HepG2 (cell line): ENCODE results near the gene SNUPN. TPM values are rescaled to one million over a fixed set of nuclear protein-coding genes. Genes with fewer than 3 reads are reported as not detected.
A peak's percentile ranks its signal among the peaks of the same experiment; 100 is the strongest.

Experiments
- ELF4 ChIP-seq: sonication (generic); formaldehyde crosslinking; IDR thresholded peaks from 2 replicates; pipeline ENCODE4 v1.5.0; 2020; ENCODE audit warnings: missing genetic modification reagents, mild to moderate bottlenecking, moderate library complexity, borderline replicate concordance
- HNRNPL ChIP-seq: fragments of 200-400 bp; formaldehyde crosslinking; IDR thresholded peaks from 2 replicates; pipeline ENCODE4 v1.6.1; 2017; ENCODE audit warnings: mild to moderate bottlenecking, low read depth, low read length
- IKZF5 ChIP-seq: IDR thresholded peaks from 2 replicates; pipeline ENCODE4 v1.6.1; 2018; ENCODE audit warnings: missing genetic modification reagents, mild to moderate bottlenecking, missing compliant biosample characterization
- MLXIP ChIP-seq: sonication (generic); formaldehyde crosslinking; IDR thresholded peaks from 2 replicates; pipeline ENCODE4 v1.9.0; 2021; ENCODE audit warnings: missing genetic modification reagents, borderline replicate concordance
- NRL ChIP-seq: sonication (generic); formaldehyde crosslinking; IDR thresholded peaks from 2 replicates; pipeline ENCODE4 v1.5.0; 2020; ENCODE audit warnings: missing genetic modification reagents, mild to moderate bottlenecking, moderate library complexity, borderline replicate concordance
- RCOR2 ChIP-seq: IDR thresholded peaks from 2 replicates; pipeline ENCODE4 v1.6.1; 2016; ENCODE audit warnings: missing biosample characterization, missing genetic modification reagents
- SALL1 ChIP-seq: sonication (generic); formaldehyde crosslinking; IDR thresholded peaks from 2 replicates; pipeline ENCODE4 v1.8.0; 2022; ENCODE audit warnings: mild to moderate bottlenecking, missing genetic modification reagents
- SAP130 ChIP-seq: IDR thresholded peaks from 2 replicates; pipeline ENCODE4 v1.6.1; 2016; ENCODE audit warnings: low read depth
- TARDBP ChIP-seq: sonication (generic); formaldehyde crosslinking; IDR thresholded peaks from 2 replicates; pipeline ENCODE4 v1.8.0; 2022; ENCODE audit warnings: mild to moderate bottlenecking, missing genetic modification reagents
- TSC22D2 ChIP-seq: sonication (generic); formaldehyde crosslinking; IDR thresholded peaks from 2 replicates; pipeline ENCODE4 v1.5.1; 2020; ENCODE audit warnings: missing genetic modification reagents, mild to moderate bottlenecking, borderline replicate concordance
- U2AF2 ChIP-seq: fragments of 200-400 bp; formaldehyde crosslinking; IDR thresholded peaks from 2 replicates; pipeline ENCODE4 v1.6.1; 2017; ENCODE audit warnings: low read depth, mild to moderate bottlenecking, low read length
- ZBTB38 ChIP-seq: sonication (generic); formaldehyde crosslinking; IDR thresholded peaks from 2 replicates; pipeline ENCODE4 v1.5.1; 2020; ENCODE audit warnings: mild to moderate bottlenecking, missing genetic modification reagents
- ZNF124 ChIP-seq: sonication (generic); formaldehyde crosslinking; IDR thresholded peaks from 2 replicates; pipeline ENCODE4 v1.4.0; 2020; ENCODE audit warnings: missing genetic modification reagents
- ZNF776 ChIP-seq: sonication (generic); formaldehyde crosslinking; IDR thresholded peaks from 2 replicates; pipeline ENCODE4 v1.4.0; 2020; ENCODE audit warnings: mild to moderate bottlenecking, missing genetic modification reagents
- ZNF839 ChIP-seq: sonication (generic); formaldehyde crosslinking; IDR thresholded peaks from 2 replicates; pipeline ENCODE4 v1.4.0; 2020; ENCODE audit warnings: missing genetic modification reagents, mild to moderate bottlenecking, borderline replicate concordance
- polyA plus RNA-seq, 8 experiments: library from polyadenylated mRNA; depleted of rRNA in 3 of 8; stranded (reverse) in 7 of 8; unstranded in 1 of 8; fragments of >200 nt; fragmentation: Illumina TruSeq in 4 of 8; extraction: Trizol in 4 of 8; gene quantifications; 2 replicates each; pipeline versions ENCODE4 v1.2.1 to v1.2.3, GENCODE V29; 2011 to 2016; ENCODE audit warnings: low read depth in 4 of 8, missing spikeins in 1 of 8, mixed read lengths in 1 of 8; ENCODE audit not compliant: insufficient read depth in 1 of 8
- total RNA-seq, 5 experiments: library from RNA; depleted of rRNA; stranded (reverse); fragments of >200 nt; fragmentation: Illumina TruSeq; extraction: Trizol; gene quantifications; 2 replicates each; pipeline ENCODE4 v1.2.3, GENCODE V29; 2016; ENCODE audit warnings: low read depth in 1 of 5

Gene SNUPN
- total and polyA plus RNA-seq, 2 of the 13 experiments (the other 11 are each of a cell fraction or from before 2014, with no cell fraction given) = 9.0 to 16.4 TPM

GRCh38 chr15:75649045-75649761 is 23.7 kb upstream of the SNUPN start (continued):
- TF ChIP-seq ELF4 (CRISPR knock-in tag) (no peak), SALL1 (CRISPR knock-in tag) (0 out of 2 replicates have a peak, but pooled peaks have one; percentile 16), TSC22D2 (CRISPR knock-in tag) (no peak), ZBTB38 (CRISPR knock-in tag) (peak; percentile 5; the same call in 1 of the 2 replicates), HNRNPL (0 out of 2 replicates have a peak, but pooled peaks have one; percentile 22), NRL (0 out of 2 replicates have a peak, but pooled peaks have one; percentile 46), SAP130 (CRISPR knock-in tag) (0 out of 2 replicates have a peak, but pooled peaks have one; percentile 5), IKZF5 (no peak), MLXIP (CRISPR knock-in tag) (no peak), TARDBP (no peak), RCOR2 (no peak), ZNF839 (CRISPR knock-in tag) (0 out of 2 replicates have a peak, but pooled peaks have one; percentile 49), U2AF2 (no peak), ZNF776 (no peak), ZNF124 (CRISPR knock-in tag) (no peak)
